Endometrial microvascular endothelial cells (primary cell): ENCODE data around the gene LLGL2. TPM values are rescaled to one million over a fixed set of nuclear protein-coding genes. Genes with fewer than 3 reads are reported as not detected.

Source experiments
- in situ Hi-C: cut with HindIII; loops from 2 replicates; pipeline ENCODE4 v1.10.0; 2017; ENCODE audit warnings: low sequenced_read_pairs, low pct_unique_long_range_greater_than_20kb; ENCODE audit errors: inconsistent ontology term
- total RNA-seq: library from RNA; depleted of rRNA; stranded (reverse); fragments of >200 nt; gene quantifications from one replicate; pipeline ENCODE4 v1.2.3, GENCODE V29; 2015; ENCODE audit errors: inconsistent ontology term

LLGL2 gene
- total RNA-seq, 1 donor from 2014 or later: 1.2 TPM

DNA sequence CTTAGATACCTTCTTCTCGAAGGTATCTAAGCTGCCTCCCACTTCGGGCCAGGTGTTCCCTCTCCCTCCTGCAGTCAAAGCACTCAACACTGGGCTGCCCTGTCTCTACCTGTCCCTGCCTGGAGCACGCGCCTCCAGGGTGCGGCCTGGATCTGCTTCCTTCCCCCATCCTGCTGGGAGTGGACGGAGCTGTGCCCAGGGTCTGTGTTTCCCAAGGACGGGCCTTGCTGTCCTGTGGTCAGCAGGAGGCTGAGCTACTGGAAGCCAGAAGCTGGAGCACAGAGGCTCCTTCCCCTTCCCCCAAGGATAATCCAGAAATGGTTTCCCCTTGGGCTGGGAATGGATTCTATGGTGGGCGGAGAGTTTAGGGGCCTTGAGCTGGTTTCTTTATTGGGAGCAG, 16.7 kb downstream of the LLGL2 start:
- in situ Hi-C loops: no loop called here

DNA sequence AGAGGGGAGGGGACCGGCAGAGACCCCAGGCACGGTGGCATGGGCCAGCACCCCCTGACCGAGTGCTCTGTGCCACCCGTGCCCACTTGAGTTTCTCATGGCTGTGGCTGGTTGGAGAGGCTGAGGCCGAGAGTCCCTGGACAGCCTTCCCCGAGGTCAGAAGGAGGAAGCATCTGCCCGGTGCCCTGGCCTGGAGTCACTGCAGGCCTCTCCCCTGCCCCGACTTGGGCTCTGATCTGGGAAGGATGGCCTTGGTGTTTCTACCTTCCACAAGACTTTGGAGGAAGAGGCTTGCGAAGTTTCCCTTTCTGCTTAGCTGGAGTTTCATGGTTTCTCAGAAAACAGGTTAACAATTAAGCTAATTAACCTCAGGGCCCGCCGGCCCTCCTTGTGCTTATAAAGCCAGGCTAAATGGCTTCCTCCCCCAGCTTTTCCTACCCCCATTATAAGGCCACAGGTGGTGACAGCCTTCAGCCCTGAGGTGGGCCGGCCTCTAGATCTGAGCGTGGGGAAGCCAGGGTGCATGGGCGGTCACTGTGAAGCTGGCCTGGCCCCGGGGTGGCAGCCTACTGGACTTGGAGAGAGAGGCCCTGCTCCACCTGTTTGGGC, 17.3 kb downstream of the LLGL2 start:
- in situ Hi-C loops: no loop called here

GRCh38 chr17:75544250-75544649, 18.8 kb downstream of the LLGL2 start:
- in situ Hi-C loops: no loop called here

DNA sequence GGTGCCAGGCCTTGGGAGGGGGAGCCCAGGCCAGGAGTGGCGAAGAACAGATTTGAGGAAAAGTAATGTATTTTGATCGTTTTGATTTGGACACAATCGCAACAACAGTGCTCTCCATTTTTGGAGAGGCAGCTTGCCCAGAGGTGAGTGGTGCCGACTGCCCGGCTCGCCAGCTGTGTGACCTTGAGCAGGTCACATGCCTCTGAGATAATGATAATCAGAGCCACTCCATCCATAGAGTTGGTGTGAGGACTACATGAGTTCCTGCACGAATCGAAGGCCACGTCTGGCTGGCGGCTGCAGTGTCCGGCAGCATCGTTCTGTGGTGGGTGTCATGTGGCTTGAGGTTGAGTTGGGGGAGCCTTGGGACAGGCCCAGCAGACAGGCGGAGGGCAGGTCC, 20.7 kb downstream of the LLGL2 start:
- in situ Hi-C loops: no loop called here

DNA sequence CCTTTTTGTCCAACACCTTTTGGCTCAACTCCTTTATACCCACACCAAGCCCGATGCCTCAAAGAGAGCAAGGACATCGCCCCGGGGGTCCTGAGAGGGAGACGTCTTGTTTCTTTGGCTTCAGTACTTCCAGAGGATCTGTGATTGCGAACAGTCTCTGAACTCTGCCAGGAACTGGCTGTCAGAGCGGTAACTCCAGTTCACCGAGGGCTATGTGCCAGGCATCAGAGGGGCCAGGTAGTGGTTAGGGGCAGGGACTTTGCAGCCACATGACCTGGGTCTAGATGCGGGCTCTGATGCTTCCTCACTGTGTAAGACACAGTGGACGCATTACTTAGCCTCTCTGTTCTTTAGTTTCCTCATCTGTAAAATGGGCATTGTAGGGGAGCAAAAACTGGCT, 21.6 kb downstream of the LLGL2 start:
- in situ Hi-C loops: no loop called here

DNA sequence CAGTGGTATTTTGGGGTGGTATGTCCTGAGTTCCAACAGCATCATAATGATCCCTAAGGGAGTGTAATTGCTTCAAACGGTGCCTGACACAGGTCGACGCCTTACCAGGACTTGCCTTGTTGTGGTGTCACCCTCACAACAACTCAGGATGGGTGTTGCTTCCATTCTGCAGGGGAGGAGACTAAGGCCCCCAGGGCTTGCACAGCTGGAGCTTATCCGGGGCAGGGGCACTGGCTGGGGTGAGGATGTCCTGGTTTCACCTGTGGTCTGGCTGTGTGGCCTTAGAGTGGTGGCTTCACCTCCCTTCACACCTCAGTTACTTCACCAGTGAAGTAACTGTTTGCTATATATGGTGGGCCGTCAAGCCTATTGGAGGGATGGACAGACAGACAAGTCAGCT, 23.3 kb downstream of the LLGL2 start:
- in situ Hi-C loops: no loop called here

- in situ Hi-C loops: no loop called here
These were observed 24.0 kb downstream of the LLGL2 start for GRCh38 chr17:75549246-75550138.

DNA sequence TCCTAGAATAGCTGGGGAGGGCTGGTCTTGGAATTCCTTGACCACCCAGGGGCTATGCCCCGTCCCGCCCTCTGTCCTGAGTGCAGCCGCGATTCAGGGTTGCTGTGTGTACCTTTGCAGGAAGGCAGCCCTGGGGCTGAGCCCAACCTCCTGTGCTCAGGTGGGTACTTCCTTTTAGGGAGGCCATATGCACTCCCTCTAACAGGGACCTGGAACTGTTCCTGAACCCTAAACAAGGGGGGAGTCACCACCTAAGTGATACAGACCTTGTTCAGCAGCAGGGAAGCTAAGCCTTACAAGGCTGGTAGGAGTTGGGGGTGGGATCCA, 24.6 kb downstream of the LLGL2 start:
- in situ Hi-C loops: no loop called here

DNA sequence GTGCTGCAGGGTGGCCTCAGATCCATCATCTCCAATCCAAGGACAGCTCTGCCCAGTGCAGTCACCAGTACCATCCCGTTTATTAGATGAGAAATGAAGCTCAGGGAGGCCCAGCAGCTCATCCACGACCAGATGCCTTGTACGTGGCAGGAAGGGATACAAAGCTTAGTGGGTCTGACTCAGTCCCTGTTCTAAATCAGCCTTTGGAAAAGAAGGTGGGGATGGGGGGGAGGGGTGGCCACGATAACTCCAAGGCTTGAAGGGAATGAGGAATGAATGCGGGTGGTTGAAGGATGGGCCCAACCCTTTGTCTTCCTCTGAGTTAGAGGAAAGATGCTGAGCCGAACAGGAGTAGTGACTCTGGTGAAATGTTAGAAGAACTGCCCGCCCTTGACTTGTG, 25.8 kb downstream of the LLGL2 start:
- in situ Hi-C loops: no loop called here

DNA sequence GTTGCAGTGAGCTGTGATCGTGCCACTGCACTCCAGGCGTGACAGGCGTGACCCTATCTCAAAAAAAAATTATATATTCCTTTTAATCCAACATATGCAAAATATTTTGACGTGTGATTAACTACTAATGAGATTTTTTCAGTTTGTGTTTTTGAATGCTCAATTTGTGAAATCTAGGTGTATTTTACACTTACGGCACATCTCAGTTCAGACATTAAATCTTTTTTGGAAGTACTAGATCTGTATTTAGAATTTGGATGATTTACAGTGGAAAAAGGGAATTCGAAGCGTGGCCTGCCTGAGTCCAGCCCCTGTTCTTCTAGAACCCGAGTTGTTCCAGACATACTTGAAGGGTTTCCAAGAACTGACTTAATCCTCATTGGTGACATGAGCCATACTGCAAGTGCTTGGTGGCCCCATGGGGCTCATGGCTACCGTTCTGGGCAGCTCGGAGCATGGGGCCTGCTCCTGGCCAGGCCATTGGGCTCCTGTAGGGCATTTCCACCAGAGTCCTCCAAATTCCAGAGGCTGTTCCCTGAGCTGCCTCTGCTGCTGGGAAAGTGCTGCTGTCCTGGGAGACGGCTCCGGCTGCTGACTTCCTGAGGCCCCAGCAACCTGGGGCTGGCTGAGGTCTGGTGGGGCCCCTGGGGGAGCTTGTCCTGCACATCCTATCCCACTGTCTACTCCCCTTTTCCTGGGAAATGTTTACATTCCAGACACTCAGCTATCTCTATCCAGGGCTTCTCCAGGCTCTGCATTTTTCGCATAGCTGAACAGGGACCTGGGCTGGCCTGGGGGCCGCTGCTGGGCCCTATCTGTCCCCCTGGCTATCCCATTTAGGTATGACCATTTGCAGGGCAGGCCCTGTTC, 27.2 kb downstream of the LLGL2 start:
- in situ Hi-C loops: no loop called here

DNA sequence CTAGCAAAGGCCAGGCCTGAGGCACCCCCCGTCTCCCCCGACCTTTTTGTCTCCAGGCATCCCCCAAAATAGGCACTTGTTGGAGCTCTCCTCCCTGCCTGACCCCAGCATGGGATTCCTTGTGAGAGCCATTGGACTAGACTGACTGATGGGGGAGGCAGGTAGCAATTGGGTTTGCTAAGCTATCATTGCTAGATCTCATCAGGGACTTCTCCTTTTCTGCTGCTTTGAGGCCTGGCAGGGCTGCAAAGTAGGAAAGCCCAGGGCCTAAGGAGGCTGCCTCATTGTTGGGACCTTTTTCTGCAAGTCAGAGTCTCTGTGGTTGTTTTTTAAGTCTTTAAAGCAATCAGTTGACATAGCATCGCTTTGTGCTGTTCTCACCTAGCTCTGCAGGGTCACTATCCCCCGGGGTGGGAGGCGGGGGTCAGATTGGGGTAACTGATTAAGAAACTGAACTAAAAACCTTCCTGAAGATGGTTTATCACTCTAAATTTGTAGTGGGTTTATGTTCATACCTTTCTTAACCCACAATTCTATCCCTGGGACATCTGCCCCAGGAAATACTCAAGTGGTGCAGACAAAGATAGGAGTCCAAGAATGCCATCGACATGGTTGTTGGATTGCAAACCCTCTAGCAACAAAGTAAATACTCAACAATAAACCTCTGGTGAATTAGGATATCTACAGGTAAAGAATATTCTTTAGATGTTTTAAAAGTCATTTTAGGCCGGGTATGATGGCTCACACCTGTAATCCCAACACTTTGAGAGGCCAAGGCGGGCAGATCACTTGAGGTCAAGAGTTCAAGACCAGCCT, 28.0 kb downstream of the LLGL2 start:
- in situ Hi-C loops: no loop called here

- in situ Hi-C loops: no loop called here
These were observed 30.2 kb downstream of the LLGL2 start for GRCh38 chr17:75555679-75556153.

DNA sequence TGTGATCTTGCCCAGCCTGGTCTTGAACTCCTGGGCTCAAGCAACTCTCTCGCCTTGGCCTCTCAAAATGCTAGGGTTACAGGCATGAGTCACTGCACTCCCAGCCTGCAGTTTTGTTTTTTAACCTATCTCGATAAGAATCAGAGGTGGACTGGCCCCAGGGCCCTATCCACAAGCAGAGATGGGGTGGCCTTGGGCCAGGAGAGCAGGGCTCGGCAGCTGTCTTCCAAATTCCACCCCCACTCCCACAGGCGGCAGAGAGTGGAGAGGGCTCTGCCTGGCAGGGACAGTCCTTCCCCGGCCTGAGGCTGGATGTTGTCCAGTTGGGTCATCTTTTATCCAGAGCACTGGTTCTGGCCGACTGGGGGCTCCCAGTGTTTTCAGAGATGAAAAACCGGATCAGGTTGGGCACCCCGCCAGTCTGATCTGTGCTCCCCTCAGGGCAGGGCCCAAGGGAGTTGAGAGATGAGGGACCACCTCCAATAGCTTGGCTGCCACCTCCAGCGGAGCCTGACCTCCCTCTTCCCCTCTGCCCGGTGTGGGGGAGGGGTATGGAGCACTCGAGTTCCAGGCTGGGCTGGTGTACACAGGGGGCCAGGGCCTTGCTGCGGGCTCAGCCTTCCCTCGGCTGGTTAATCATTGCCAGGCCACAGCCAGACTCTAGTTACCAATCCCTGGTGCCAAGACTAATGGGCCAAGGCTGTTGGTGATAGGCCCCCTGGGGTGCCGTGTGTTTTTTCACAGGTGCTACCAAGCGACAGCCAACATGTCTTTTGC, 31.8 kb downstream of the LLGL2 start:
- in situ Hi-C loops: no loop called here

DNA sequence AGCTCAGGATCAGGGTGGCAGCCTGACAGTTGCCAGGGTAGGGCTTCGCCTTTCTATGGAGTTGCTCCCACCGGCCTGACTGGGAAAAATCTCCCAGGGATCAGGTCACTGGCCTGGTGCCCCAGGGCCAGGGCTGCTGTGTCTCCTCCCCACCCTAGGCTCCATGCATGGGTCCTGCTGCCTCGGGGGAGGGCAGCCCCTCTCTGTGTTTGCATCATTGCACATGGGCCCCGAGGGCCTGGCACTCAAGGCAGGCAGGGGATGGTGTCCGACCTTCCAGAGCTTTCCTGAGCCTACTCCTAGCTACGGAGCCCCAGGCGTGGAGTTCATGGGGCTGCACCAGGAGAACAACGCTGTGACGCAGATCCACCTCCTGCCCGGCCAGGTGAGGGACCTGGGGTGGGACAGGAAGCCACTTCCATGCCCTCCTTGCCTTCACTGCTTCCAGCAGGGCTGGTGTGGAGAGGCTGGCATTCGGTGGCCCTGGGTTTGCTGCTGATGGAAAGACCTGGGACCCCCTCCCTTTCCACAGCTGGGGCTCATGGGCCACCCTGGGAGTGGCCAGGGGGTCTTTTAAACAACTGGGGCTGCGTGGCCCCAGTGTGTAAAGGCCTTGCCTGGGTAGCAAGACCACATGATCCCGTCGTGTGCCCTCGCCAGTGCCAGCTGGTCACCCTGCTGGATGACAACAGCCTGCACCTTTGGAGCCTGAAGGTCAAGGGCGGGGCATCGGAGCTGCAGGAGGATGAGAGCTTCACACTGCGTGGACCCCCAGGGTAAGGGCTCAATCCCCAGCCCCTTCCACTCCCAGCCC, 32.6 kb downstream of the LLGL2 start:
- in situ Hi-C loops: no loop called here

- in situ Hi-C loops: no loop called here
These were observed 33.4 kb downstream of the LLGL2 start for GRCh38 chr17:75558666-75559530.

DNA sequence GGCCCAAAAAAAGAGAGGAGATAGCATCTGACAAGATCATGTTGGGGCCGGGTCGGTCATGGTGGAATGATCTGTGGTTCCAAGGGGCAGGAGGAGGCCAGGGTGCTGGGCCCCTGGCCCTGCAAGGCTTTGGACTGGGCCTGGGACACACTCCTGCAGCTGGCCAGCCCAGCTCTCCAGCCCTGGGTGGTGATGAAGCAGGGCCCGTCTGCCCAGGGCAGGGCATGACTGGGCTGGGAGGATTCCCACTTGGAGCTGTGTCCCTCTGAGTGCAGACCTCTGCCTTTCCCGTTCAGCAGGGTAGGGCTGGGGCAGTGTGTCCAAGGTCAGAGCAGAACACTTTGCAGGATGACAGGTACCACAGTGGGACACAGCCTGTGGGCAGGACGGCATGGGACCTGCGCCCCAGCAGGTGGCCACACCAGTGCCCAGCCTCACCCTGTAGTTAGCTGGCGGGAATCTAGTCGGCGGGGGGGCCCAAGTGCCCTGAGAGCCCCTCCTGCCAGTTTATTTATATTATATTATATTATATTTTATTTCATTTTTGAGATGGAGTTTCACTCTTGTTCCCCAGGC, 34.5 kb downstream of the LLGL2 start:
- in situ Hi-C loops: no loop called here
